Kidney epithelial cell (primary cell): ENCODE data around the gene MUC5B. TPM values are rescaled to one million over a fixed set of nuclear protein-coding genes. Genes with fewer than 3 reads are reported as not detected.

ENCODE experiments used
- DNase-seq: peaks from one replicate; pipeline ENCODE4 v3.0.0-alpha.2; 2010; ENCODE audit warnings: low read depth
- H3K27me3 ChIP-seq: 2 replicates; pipeline ENCODE4 v1.6.0; 2011; ENCODE audit warnings: low read length; ENCODE audit not compliant: control insufficient read depth, insufficient read depth
- H3K36me3 ChIP-seq: 2 replicates; pipeline ENCODE4 v1.5.1; 2011; ENCODE audit warnings: low read length; ENCODE audit not compliant: control insufficient read depth, insufficient read depth
- H3K4me3 ChIP-seq: 2 replicates; pipeline ENCODE4 v1.5.1; 2011; ENCODE audit warnings: low read depth, mild to moderate bottlenecking, control low read depth, low read length
- total RNA-seq: library from RNA; depleted of rRNA; stranded (reverse); fragments of >200 nt; gene quantifications from 2 replicates; pipeline ENCODE4 v1.2.3, GENCODE V29; 2015
- TF ChIP-seq, protein P1 (sequence below): IDR thresholded peaks from 2 replicates; pipeline ENCODE4 v1.5.1; 2011; ENCODE audit warnings: mild to moderate bottlenecking, moderate library complexity, low read length, control low read depth, inconsistent platforms; ENCODE audit not compliant: insufficient read depth, poor library complexity, severe bottlenecking

The MUC5B gene
- total RNA-seq, 1 donor from 2014 or later: not detected

DNA sequence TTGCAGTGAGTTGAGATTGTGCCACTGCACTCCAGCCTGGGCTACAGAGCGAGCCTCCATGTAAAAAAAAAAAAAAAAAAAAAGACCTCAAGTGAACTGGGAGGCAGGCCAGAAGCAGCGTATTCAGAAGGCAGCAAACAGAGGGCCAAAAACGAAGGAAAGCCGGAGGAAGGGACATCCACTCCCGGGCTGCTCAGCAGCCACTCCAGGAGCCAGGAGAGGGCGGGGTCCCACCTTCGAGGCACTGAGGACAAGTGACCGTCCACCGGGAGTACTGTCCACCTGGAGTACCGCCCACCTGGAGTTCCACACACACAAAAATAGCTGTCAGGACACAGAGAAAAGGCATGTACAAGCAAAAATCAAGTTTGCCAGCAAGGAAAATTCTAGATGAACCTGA lies 81.1 kb downstream of the MUC5B start:
- no peak for DNase-seq
- Histone ChIP-seq H3K4me3 (no peak overlapping the region), H3K36me3 (no peaks in the 10 kb centered on the region), H3K27me3 (no peaks in the 10 kb centered on the region)
- TF ChIP-seq, protein P1, sequence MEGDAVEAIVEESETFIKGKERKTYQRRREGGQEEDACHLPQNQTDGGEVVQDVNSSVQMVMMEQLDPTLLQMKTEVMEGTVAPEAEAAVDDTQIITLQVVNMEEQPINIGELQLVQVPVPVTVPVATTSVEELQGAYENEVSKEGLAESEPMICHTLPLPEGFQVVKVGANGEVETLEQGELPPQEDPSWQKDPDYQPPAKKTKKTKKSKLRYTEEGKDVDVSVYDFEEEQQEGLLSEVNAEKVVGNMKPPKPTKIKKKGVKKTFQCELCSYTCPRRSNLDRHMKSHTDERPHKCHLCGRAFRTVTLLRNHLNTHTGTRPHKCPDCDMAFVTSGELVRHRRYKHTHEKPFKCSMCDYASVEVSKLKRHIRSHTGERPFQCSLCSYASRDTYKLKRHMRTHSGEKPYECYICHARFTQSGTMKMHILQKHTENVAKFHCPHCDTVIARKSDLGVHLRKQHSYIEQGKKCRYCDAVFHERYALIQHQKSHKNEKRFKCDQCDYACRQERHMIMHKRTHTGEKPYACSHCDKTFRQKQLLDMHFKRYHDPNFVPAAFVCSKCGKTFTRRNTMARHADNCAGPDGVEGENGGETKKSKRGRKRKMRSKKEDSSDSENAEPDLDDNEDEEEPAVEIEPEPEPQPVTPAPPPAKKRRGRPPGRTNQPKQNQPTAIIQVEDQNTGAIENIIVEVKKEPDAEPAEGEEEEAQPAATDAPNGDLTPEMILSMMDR: no peak

DNA sequence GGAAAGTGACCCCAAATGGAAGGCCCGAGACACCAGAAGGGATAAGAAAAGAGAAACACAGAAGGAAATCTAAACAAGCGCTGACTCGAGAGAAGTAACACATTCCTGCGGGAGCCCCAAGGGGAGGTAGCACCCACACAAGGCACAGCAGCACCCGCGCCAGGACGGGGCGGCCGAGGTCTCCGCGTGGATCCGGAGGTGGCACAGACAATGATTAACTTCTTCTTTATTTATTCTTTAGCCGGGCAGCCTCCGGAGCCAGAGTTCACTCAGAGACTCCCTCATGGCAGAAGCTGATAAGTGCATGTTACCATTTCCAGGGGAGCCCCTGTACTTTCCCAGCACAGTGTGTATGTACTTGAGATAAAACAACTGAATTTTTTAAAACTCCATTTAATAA lies 81.5 kb downstream of the MUC5B start:
- TF ChIP-seq, protein P1: no peak
- DNase-seq: no peak
- Histone ChIP-seq H3K27me3 (no peaks in the 10 kb centered on the region), H3K4me3 (no peak overlapping the region), H3K36me3 (no peaks in the 10 kb centered on the region)

DNA sequence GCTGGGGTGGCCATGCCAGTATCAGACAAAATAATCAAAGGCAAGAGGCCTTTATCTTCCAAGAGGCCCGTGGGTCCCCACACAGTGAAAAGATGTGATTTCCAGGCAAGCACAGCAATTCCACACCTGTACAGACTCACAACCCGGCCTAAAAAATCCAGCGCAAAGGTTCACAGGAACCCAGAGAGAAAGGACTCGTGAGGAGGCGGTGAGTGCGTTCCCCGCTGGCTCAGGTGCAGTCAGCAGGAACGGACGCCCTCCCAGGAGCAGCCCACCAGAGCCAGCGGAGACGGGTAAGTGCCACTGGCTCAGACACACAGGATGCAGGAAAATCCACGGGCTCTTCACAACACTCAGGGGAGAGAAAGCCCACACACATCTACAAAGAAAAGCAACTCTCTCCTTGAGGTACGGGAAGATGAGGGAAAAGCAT lies 82.2 kb downstream of the MUC5B start:
- DNase-seq: no peak
- TF ChIP-seq, protein P1: no peak
- Histone ChIP-seq H3K36me3 (no peaks in the 10 kb centered on the region), H3K4me3 (no peak overlapping the region), H3K27me3 (no peaks in the 10 kb centered on the region)

DNA sequence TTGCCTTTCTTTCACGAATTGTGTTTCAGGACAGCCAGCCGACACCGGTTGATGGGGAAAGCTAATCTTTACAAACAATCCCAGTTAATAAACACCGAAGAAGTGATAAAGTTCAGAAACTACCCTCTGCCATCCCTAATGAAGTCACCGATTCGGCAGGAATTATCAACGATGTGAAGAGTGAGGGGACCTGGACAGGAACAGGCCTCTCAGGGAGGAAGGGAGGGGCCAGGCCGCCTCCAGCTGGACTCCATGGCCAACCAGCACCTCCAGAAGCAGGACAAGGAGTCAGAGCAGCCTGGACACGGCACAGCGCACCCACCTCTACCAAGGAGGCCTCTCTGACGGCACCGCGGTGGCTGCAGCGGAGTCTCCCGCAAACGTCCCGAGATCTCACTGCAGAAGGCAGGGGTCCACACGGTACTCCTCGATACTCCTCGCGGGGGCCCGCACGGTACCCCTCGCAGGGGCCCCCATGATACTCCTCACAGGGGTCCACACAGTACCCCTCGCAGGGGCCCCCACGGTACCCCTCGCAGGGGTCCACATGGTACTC lies 82.7 kb downstream of the MUC5B start:
- no peak for DNase-seq
- no peaks in the 10 kb centered on the region for H3K36me3 ChIP-seq
- no peaks in the 10 kb centered on the region for H3K27me3 ChIP-seq
- no peak overlapping the region for H3K4me3 ChIP-seq
- TF ChIP-seq, protein P1: no peak

DNA sequence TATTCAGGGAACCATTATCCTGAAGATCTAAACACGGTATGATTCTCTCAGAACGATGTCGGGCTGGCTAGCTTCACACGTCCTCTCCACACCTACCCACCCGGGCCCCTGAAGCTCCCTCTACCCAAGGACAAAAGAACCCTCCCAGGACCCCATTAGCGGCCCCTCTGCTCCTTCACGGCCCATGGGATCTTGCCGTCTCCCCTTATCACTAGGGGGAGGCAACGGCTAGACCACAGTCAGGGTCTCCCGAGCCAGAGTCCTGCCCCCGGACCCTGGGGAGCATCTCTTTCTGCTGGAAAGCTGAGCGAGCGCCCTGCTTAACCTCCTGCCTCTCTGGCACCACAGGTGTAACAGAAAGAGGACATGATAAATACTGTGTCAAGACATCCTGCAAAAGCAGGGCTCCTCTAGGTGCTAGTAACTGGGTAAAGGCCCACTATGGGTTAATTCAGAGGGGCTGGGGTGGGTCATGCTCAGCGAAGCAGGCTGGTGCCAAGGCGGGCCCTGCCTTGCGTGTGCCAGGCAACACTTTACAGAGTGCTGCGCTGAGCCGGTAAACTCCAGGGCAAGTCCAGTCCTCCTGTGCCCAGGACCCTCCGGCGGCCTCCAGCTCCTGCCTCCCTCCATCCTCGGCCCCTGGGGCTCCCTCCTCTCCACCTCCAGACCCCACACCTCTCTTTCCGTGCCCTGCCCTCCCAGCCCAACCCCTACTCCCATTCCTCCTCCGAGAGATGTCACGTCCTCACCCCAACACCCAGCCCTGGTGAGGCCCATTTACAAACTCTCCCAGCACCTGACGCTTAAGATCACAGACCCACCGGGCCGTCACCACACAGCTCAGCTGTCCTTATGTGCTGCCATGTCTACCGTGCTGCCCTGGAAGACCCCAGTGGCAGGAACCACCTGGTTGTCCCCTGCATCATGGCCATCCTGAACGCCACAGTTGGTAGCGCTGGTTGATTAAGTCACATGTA lies 83.6 kb downstream of the MUC5B start:
- H3K27me3 ChIP-seq: no peaks in the 10 kb centered on the region
- H3K4me3 ChIP-seq: no peak overlapping the region
- H3K36me3 ChIP-seq: no peaks in the 10 kb centered on the region
- DNase-seq: no peak
- TF ChIP-seq, protein P1: no peak
